Measurements from ENCODE around the gene SLC7A7.
"Not testable (repeated sequence)": the region's sequence is repeated elsewhere in the genome, so short reads cannot be mapped to it uniquely, and the experiment has no call there.

Gene SLC7A7

DNA sequence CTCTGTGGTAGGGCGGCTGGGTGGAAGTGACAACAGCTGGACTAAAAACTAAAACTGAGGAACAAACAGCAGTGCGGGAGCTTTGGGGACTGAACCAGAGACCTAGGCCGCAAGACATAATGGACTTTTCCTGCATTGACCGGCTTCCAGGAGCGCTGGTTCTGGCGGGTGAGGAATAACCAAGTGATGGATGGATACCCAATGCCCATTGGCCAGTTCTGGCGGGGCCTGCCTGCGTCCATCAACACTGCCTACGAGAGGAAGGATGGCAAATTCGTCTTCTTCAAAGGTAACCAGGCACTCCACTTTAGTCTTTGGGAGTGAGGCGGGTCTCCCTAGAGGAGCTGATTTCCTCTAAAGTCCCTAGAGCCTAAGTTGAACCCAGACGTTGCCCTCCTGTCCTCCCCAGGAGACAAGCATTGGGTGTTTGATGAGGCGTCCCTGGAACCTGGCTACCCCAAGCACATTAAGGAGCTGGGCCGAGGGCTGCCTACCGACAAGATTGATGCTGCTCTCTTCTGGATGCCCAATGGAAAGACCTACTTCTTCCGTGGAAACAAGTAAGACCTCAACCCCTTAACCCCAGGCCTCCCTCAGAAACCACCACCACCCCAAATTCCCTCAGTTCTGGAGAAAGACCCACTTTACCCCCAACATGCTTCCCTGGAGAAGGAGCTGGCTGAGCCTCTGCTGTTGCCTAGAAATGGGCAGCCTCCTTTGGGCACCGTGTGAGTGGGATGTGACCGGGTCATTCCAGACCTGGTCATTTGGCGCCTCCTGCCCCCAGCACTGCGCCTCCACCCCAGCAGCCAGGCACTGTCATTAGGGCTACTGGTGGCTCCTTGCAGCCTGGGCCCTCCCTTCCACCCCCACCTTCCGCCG is 29.2 kb upstream of the SLC7A7 start:
- DNase-seq (ENCODE audit: low spot score): no peak
- no peak for FAIRE-seq

DNA sequence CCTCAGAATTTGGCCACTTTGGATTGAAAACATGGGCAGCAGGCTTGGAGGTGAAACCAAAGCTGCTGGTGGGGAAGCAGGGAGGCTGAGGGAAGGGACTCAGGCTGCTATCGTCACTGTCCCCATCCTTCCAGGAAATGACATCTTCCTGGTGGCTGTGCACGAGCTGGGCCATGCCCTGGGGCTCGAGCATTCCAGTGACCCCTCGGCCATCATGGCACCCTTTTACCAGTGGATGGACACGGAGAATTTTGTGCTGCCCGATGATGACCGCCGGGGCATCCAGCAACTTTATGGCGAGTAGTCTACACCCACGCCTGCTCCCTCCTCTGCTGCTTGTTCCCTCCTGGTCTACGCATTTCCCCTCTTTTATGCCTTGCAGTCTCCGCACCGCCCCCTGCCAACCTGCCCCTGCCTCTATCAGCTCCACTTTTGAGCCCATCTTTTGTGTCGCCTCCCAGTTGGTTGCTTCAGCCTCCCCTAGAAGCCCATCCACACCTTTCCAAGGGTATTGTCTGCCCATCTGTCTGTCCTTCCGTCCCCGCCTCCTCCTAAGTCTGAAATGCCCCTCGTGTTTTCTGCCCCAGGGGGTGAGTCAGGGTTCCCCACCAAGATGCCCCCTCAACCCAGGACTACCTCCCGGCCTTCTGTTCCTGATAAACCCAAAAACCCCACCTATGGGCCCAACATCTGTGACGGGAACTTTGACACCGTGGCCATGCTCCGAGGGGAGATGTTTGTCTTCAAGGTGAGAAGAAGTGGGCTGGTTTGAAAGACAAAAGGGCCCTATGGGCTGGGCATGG is 28.1 kb upstream of the SLC7A7 start:
- DNase-seq (ENCODE audit: low spot score): no peak
- FAIRE-seq: no peak

DNA sequence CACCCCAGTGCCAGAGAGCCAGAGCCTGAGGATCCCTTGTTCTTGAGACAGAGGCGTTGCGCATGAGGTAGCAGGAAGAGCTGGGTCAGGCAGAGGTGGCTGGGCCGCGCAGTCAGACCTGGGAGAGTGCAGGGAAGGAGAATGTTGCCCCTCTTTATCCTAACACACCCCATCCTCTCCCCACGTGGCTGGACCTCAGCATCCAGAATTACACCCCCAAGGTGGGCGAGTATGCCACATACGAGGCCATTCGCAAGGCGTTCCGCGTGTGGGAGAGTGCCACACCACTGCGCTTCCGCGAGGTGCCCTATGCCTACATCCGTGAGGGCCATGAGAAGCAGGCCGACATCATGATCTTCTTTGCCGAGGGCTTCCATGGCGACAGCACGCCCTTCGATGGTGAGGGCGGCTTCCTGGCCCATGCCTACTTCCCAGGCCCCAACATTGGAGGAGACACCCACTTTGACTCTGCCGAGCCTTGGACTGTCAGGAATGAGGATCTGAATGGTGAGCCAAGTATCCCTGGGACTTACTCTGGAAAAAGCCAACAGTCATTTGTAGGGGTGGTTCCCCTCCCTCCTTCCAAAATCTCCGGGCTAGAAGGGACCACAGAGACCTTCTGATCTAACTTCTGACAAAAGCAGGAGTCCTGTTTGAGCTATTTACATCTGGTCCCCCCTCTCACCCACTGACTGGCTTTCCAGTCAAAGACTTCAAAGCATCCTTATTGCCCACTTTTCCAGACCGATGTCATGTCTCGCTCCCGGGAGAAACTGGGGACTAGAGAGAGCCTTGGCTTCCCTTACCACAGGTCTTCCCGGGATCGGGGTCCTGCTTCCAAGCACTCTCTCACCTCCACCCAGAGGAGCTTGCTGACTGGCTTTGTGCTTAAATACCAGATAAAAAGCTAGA is 27.2 kb upstream of the SLC7A7 start:
- no peak for DNase-seq (ENCODE audit: low spot score)
- FAIRE-seq: no peak

GRCh38 chr14:22841769-22842168 is 26.5 kb upstream of the SLC7A7 start:
- DNase-seq (ENCODE audit: low spot score): no peak
- FAIRE-seq: no peak

GRCh38 chr14:22841311-22841710 is 26.1 kb upstream of the SLC7A7 start:
- no peak for DNase-seq (ENCODE audit: low spot score)
- no peak for FAIRE-seq

- no peak for DNase-seq (ENCODE audit: low spot score)
- FAIRE-seq: no peak
Measured at GRCh38 chr14:22839159-22839779, 24.0 kb upstream of the SLC7A7 start.

- peak; percentile 52 for FAIRE-seq
- peak; percentile 60 for DNase-seq (ENCODE audit: low spot score)
Measured at GRCh38 chr14:22838631-22839041, 23.4 kb upstream of the SLC7A7 start.

DNA sequence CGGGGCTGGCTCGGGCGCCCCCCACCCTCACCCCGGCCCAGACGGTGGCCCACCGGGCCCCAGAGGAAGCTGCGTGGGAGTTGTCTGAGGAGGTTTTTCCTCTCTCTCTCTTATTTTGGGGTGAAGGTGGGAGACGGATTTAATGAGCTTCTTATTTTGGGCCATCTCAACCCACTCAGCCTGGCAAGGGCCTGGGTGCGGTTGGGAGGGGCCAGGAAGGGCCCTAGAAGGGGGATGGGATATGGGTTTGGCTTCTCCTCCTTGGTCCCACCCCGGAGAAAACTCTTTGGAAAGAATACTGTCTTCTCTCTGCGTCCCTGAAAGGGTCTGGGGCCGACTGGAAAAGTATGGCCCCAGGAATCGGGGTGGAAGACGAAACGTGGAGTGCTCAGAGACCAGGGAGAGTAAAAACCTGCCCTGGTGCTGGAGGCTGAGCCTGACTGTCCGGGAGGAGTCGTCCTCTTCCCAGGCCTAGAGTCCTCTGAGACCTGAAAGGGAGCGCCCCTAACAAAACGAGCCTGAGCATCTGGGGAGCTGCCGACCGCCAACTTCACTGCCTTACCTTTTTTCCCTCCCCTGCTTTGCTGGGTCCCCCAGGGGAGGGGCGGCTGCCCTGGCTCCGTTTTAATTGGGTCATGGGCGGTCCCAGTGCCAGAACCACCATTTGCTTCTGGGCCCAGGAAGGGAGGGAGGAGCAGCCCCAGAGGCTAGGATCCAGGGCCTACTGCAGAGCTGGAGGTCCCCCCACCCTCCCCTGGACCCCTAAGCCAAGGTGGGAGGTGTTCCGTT is 22.7 kb upstream of the SLC7A7 start:
- no peak for DNase-seq (ENCODE audit: low spot score)
- FAIRE-seq: no peak

- FAIRE-seq: no peak
- no peak for DNase-seq (ENCODE audit: low spot score)
Measured at GRCh38 chr14:22837114-22837749, 22.0 kb upstream of the SLC7A7 start.

DNA sequence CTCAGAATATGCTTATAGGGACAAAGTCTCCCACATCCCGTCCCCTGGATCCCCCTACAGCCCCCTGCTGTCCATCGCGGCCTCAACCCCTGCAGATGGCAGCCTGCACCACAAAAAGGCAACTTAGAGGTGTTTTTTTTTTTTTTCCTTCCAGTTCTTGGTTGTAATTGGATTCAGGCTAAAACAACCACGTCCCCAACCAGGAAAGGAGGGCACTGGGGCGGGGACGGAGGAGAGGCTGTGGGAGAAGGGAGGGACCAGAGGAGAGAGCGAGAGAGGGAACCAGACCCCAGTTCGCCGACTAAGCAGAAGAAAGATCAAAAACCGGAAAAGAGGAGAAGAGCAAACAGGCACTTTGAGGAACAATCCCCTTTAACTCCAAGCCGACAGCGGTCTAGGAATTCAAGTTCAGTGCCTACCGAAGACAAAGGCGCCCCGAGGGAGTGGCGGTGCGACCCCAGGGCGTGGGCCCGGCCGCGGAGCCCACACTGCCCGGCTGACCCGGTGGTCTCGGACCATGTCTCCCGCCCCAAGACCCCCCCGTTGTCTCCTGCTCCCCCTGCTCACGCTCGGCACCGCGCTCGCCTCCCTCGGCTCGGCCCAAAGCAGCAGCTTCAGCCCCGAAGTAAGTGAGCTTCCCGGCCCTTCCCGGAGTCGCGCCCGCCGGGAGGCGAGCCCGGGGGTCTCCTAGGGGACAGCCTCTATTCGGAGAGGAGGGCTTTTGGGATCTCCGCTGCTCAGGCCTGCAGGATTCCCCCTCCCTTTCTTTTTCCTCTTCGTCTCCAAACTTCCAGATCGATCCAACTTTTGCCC is 21.3 kb upstream of the SLC7A7 start, which contains the start of gene MMP14:
MMP14 (plus strand) TSS at position 285 of the 813 bp plus-strand sequence; CDS start at position 518, 233 bp downstream.
- DNase-seq (ENCODE audit: low spot score): peak; percentile 44
- FAIRE-seq: peak; percentile 53

DNA sequence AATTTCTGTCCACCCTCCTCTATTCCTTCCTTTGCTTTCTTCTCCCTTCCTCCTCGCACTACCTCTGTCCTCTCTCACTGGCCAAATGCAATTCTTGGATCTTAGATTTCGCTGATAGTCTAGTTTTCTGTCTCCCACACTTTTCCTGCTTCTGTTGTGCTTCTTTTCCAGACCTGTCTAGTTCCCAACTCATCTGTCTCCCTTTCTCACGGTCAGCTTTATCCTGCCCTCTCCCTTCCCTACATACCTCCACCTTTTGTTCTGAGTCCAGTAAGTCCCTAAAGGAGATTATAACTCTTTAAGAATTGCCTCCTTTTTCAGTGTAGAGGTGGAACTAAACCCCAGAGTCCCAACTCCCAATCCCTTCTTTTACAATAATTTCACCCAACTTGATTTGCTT is 20.3 kb upstream of the SLC7A7 start:
- FAIRE-seq: no peak
- no peak for DNase-seq (ENCODE audit: low spot score)

GRCh38 chr14:22830443-22831010 is 15.3 kb upstream of the SLC7A7 start:
- no peak for FAIRE-seq
- no peak for DNase-seq (ENCODE audit: low spot score)

GRCh38 chr14:22829661-22830442 is 14.6 kb upstream of the SLC7A7 start, which contains the start of gene MRPL52:
Gene MRPL52 (plus strand): TSS chr14:22829887. CDS start chr14:22829913, 26 bp downstream.
- FAIRE-seq (no peak), DNase-seq (ENCODE audit: low spot score) (peak; percentile 68)

GRCh38 chr14:22829076-22829660 is 13.9 kb upstream of the SLC7A7 start:
- not testable (repeated sequence) for DNase-seq (ENCODE audit: low spot score); FAIRE-seq

- FAIRE-seq: peak; percentile 77
- peak; percentile 86 for DNase-seq (ENCODE audit: low spot score)
Measured at GRCh38 chr14:22824711-22825359, 9.6 kb upstream of the SLC7A7 start.

DNA sequence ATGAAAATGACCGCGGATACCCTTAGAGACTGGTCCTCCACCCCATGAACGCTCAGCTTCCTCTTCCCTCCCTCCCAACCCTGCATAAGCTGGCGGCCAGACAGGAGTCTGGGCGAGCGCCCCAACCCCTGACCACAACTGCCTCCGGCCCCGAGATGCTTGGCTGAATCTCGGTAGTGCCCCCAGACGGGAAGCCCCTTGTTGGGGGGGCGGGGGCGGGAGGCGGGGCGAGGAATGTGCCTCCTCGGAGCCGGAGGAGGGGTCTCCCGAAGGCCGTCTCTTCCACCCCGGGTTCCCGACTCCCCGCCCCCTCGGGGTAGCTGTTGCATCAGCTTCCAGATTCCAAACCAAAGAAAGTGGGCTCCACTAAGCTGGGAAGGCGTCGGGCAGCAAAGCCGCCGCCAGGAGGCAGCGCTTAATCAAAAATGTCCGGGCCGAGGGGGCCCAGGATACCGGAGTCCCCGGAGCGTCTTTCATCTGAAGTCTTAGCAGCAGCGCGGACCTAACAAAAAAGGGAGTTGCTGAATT is 7.4 kb upstream of the SLC7A7 start:
- no peak for FAIRE-seq

More for the DNA sequence above, 7.4 kb upstream of the SLC7A7 start:
- peak; percentile 72 for DNase-seq (ENCODE audit: low spot score)
